GM21737 (cell line): Measurements from ENCODE around the gene MYH11.

Source experiments
- ATAC-seq: cut with Tn5 transposase; IDR thresholded peaks from one replicate; pipeline ENCODE4 v1.9.1; 2021; ENCODE audit warnings: mild to moderate bottlenecking, moderate library complexity; ENCODE audit not compliant: unreplicated experiment

Gene MYH11

GRCh38 chr16:15856901-15857698 is at the start of gene MYH11:
MYH11 (minus strand) TSS chr16:15857028; CDS start chr16:15838252, 18,776 bp downstream.
- no peak for ATAC-seq

GRCh38 chr16:15906439-15906838 is 49.6 kb upstream of the MYH11 start:
- no peak for ATAC-seq

GRCh38 chr16:15903960-15904359 is 47.1 kb upstream of the MYH11 start:
- no peak for ATAC-seq

- no peak for ATAC-seq
Measured at GRCh38 chr16:15900901-15901500, 44.2 kb upstream of the MYH11 start.

GRCh38 chr16:15900357-15900756 is 43.5 kb upstream of the MYH11 start:
- ATAC-seq = no peak

- ATAC-seq = no peak
Measured at GRCh38 chr16:15899538-15900100, 42.8 kb upstream of the MYH11 start.

- ATAC-seq = no peak
Measured at GRCh38 chr16:15898654-15899053, 41.8 kb upstream of the MYH11 start.

GRCh38 chr16:15897834-15898254 is 41.0 kb upstream of the MYH11 start:
- no peak for ATAC-seq

GRCh38 chr16:15897121-15897780 is 40.4 kb upstream of the MYH11 start:
- ATAC-seq = no peak

- ATAC-seq = no peak
Measured at GRCh38 chr16:15894571-15895374, 37.9 kb upstream of the MYH11 start.

GRCh38 chr16:15891508-15891907 is 34.7 kb upstream of the MYH11 start:
- no peak for ATAC-seq

GRCh38 chr16:15888072-15888976 is 31.5 kb upstream of the MYH11 start, which contains the start of gene CEP20:
CEP20 (minus strand) TSS chr16:15888603; CDS start chr16:15888585, 18 bp downstream.
- ATAC-seq = peak; percentile 96

- ATAC-seq = no peak
Measured at GRCh38 chr16:15887283-15887682, 30.5 kb upstream of the MYH11 start.

GRCh38 chr16:15886078-15886477 is 29.2 kb upstream of the MYH11 start:
- no peak for ATAC-seq

- ATAC-seq = no peak
Measured at GRCh38 chr16:15885560-15886001, 28.8 kb upstream of the MYH11 start.

- ATAC-seq = no peak
Measured at GRCh38 chr16:15882563-15882962, 25.7 kb upstream of the MYH11 start.

- ATAC-seq = no peak
Measured at GRCh38 chr16:15881794-15882379, 25.1 kb upstream of the MYH11 start.

GRCh38 chr16:15880434-15881308 is 23.8 kb upstream of the MYH11 start:
- ATAC-seq = no peak
